Endometrial microvascular endothelial cells (primary cell): Measurements from ENCODE around the gene HDDC3. TPM values are rescaled to one million over a fixed set of nuclear protein-coding genes. Genes with fewer than 3 reads are reported as not detected.

Experiments used
- in situ Hi-C: cut with HindIII; loops from 2 replicates; pipeline ENCODE4 v1.10.0; 2017; ENCODE audit warnings: low sequenced_read_pairs, low pct_unique_long_range_greater_than_20kb; ENCODE audit errors: inconsistent ontology term
- total RNA-seq: library from RNA; depleted of rRNA; stranded (reverse); fragments of >200 nt; gene quantifications from one replicate; pipeline ENCODE4 v1.2.3, GENCODE V29; 2015; ENCODE audit errors: inconsistent ontology term

The HDDC3 gene
- total RNA-seq = 49.6 TPM

GRCh38 chr15:90931828-90932659 lies at the start of gene HDDC3:
Gene HDDC3, minus strand, starts transcription at chr15:90932549. Its CDS starts 9 bp downstream, at chr15:90932540.
- in situ Hi-C loops = no loop called here

- in situ Hi-C loops = no loop called here
Observed at GRCh38 chr15:90982135-90982534, 49.8 kb upstream of the HDDC3 start.

- in situ Hi-C loops = no loop called here
Observed at GRCh38 chr15:90981681-90982080, 49.3 kb upstream of the HDDC3 start.

GRCh38 chr15:90979582-90979981 lies 47.2 kb upstream of the HDDC3 start:
- in situ Hi-C loops = no loop called here

- in situ Hi-C loops = no loop called here
Observed at GRCh38 chr15:90974216-90974615, 41.9 kb upstream of the HDDC3 start.

- in situ Hi-C loops = no loop called here
Observed at GRCh38 chr15:90972133-90972532, 39.8 kb upstream of the HDDC3 start.

- in situ Hi-C loops = no loop called here
Observed at GRCh38 chr15:90970274-90970673, 37.9 kb upstream of the HDDC3 start.

GRCh38 chr15:90968434-90968833 lies 36.1 kb upstream of the HDDC3 start:
- in situ Hi-C loops = no loop called here

GRCh38 chr15:90967206-90967605 lies 34.9 kb upstream of the HDDC3 start:
- in situ Hi-C loops = no loop called here

GRCh38 chr15:90966262-90966661 lies 33.9 kb upstream of the HDDC3 start:
- in situ Hi-C loops = no loop called here

- in situ Hi-C loops = no loop called here
Observed at GRCh38 chr15:90962021-90962420, 29.7 kb upstream of the HDDC3 start.

GRCh38 chr15:90960298-90961091 lies 28.1 kb upstream of the HDDC3 start:
- in situ Hi-C loops = no loop called here

- in situ Hi-C loops = no loop called here
Observed at GRCh38 chr15:90959894-90960293, 27.5 kb upstream of the HDDC3 start.

GRCh38 chr15:90959028-90959595 lies 26.8 kb upstream of the HDDC3 start:
- in situ Hi-C loops = no loop called here

- in situ Hi-C loops = no loop called here
Observed at GRCh38 chr15:90957791-90958190, 25.4 kb upstream of the HDDC3 start.

- in situ Hi-C loops = no loop called here
Observed at GRCh38 chr15:90957031-90957790, 24.9 kb upstream of the HDDC3 start.

- in situ Hi-C loops = no loop called here
Observed at GRCh38 chr15:90956274-90957030, 24.1 kb upstream of the HDDC3 start.

- in situ Hi-C loops = no loop called here
Observed at GRCh38 chr15:90955624-90956273, 23.4 kb upstream of the HDDC3 start.
